CD4-positive, CD25-positive, alpha-beta regulatory T cell (primary cell): Measurements from ENCODE around the gene BRD3. TPM values are rescaled to one million over a fixed set of nuclear protein-coding genes. Genes with fewer than 3 reads are reported as not detected.
A peak's percentile ranks its signal among the peaks of the same experiment; 100 is the strongest.

Experiments
- ATAC-seq, 2 donors: fragments of 150-1000 bp; cut with Tn5 transposase; one replicate each; pipeline ENCODE4 v1.10.0; 2021; ENCODE audit warnings: low read depth in 2 of 2, moderate number of reproducible peaks in 2 of 2, moderate library complexity in 1 of 2
- DNase-seq, 3 donors: peaks; one replicate each; pipeline versions ENCODE4 v3.0.0 to v3.0.0-alpha.2; 2012 to 2022; ENCODE audit warnings: mixed read lengths in 1 of 3
- H3K27ac ChIP-seq: one replicate; pipeline ENCODE4 v1.7.0; 2013; ENCODE audit warnings: mild to moderate bottlenecking, low read length; ENCODE audit not compliant: insufficient read depth, poor library complexity, severe bottlenecking
- H3K27me3 ChIP-seq: one replicate; pipeline ENCODE4 v1.7.0; 2013; ENCODE audit warnings: low read length; ENCODE audit not compliant: control insufficient read depth, insufficient read depth
- H3K36me3 ChIP-seq: one replicate; pipeline ENCODE4 v1.7.0; 2013; ENCODE audit warnings: mild to moderate bottlenecking, low read length, moderate library complexity; ENCODE audit not compliant: control insufficient read depth, insufficient read depth
- H3K4me1 ChIP-seq: 2 replicates; pipeline ENCODE4 v1.7.0; 2013; ENCODE audit warnings: mild to moderate bottlenecking, low read length; ENCODE audit not compliant: insufficient read depth, control insufficient read depth, poor library complexity, severe bottlenecking
- H3K4me3 ChIP-seq: one replicate; pipeline ENCODE4 v1.7.0; 2013; ENCODE audit warnings: low read depth, mild to moderate bottlenecking, low read length, moderate library complexity
- H3K9me3 ChIP-seq, 2 experiments: 1 replicate in 1 of 2; 2 replicates in 1 of 2; pipeline ENCODE4 v1.7.0; 2013; ENCODE audit warnings: low read length in 2 of 2, mild to moderate bottlenecking in 1 of 2, moderate library complexity in 1 of 2; ENCODE audit not compliant: control insufficient read depth in 2 of 2
- H3K27ac Mint-ChIP-seq, 3 donors: one replicate each; pipeline ENCODE4 v1.8.0; 2020 to 2022; ENCODE audit warnings: mild to moderate bottlenecking in 3 of 3, mixed read lengths in 3 of 3, moderate library complexity in 2 of 3
- H3K27me3 Mint-ChIP-seq: one replicate; pipeline ENCODE4 v1.8.0; 2022; ENCODE audit warnings: mild to moderate bottlenecking, mixed read lengths
- H3K36me3 Mint-ChIP-seq: one replicate; pipeline ENCODE4 v1.8.0; 2020; ENCODE audit warnings: mixed read lengths
- H3K4me1 Mint-ChIP-seq, 4 donors: one replicate each; pipeline ENCODE4 v1.8.0; 2020 to 2022; ENCODE audit warnings: mixed read lengths in 4 of 4, mild to moderate bottlenecking in 1 of 4
- H3K4me3 Mint-ChIP-seq, 4 donors: one replicate each; pipeline ENCODE4 v1.8.0; 2020 to 2022; ENCODE audit warnings: mild to moderate bottlenecking in 4 of 4, mixed read lengths in 4 of 4, moderate library complexity in 3 of 4
- H3K9me3 Mint-ChIP-seq, 7 donors: one replicate each; pipeline ENCODE4 v1.8.0; 2020 to 2022; ENCODE audit warnings: mixed read lengths in 7 of 7, mild to moderate bottlenecking in 3 of 7, moderate library complexity in 2 of 7
- polyA plus RNA-seq, 4 donors: library from polyadenylated mRNA; unstranded; fragments of 300-500 nt; fragmentation: Illumina TruSeq; gene quantifications; one replicate each; pipeline ENCODE4 v1.2.3, GENCODE V29; 2021
- total RNA-seq: library from RNA; stranded (reverse); gene quantifications from one replicate; pipeline ENCODE4 v1.2.3, GENCODE V29; 2022

BRD3 gene
- total and polyA plus RNA-seq, 5 donors from 2014 or later = 10.4 to 39.3 (median 13.1) TPM

GRCh38 chr9:134031783-134032182 lies 36.0 kb downstream of the BRD3 start:
- H3K27ac ChIP-seq = no peak overlapping the region
- Mint-ChIP-seq H3K4me1 (peaks cover 0 to 10% (median 6%) of the 10 kb centered on the region in 4 donors), H3K27me3 (no peaks in the 10 kb centered on the region), H3K4me3 (no peak overlapping the region), H3K27ac (no peak overlapping the region), H3K9me3 (peaks cover 0 to 1% (median 0%) of the 10 kb centered on the region in 7 donors), H3K36me3 (peaks cover 20% of the 10 kb centered on the region)
- H3K9me3 ChIP-seq = no peaks in the 10 kb centered on the region
- H3K4me1 ChIP-seq = no peaks in the 10 kb centered on the region
- no peak overlapping the region for H3K4me3 ChIP-seq
- peaks cover 37% of the 10 kb centered on the region for H3K36me3 ChIP-seq
- DNase-seq (no peak), ATAC-seq (no peak)
- H3K27me3 ChIP-seq = no peaks in the 10 kb centered on the region

- Histone ChIP-seq H3K27me3 (no peaks in the 10 kb centered on the region), H3K27ac (no peak overlapping the region), H3K9me3 (no peaks in the 10 kb centered on the region), H3K36me3 (peaks cover 37% of the 10 kb centered on the region), H3K4me3 (no peak overlapping the region), H3K4me1 (peaks cover 8% of the 10 kb centered on the region)
- H3K4me1 Mint-ChIP-seq = peaks cover 0 to 17% (median 7%) of the 10 kb centered on the region in 4 donors
- ATAC-seq (no peak), DNase-seq (no peak)
- peaks cover 0 to 1% (median 0%) of the 10 kb centered on the region in 7 donors for H3K9me3 Mint-ChIP-seq
- no peak overlapping the region for H3K27ac Mint-ChIP-seq
- peaks cover 15% of the 10 kb centered on the region for H3K36me3 Mint-ChIP-seq
- H3K27me3 Mint-ChIP-seq = no peaks in the 10 kb centered on the region
- H3K4me3 Mint-ChIP-seq = peak overlapping the region in 1 of 4 donors; percentile 15
Observed at GRCh38 chr9:134030821-134031470, 36.9 kb downstream of the BRD3 start.

- no peak for ATAC-seq
- H3K9me3 ChIP-seq = no peaks in the 10 kb centered on the region
- no peak overlapping the region for H3K27ac ChIP-seq
- Mint-ChIP-seq H3K4me1 (peaks cover 2 to 20% (median 7%) of the 10 kb centered on the region in 4 donors), H3K27ac (no peak overlapping the region), H3K9me3 (no peaks in the 10 kb centered on the region), H3K36me3 (peaks cover 12% of the 10 kb centered on the region), H3K4me3 (peak overlapping the region in 1 of 4 donors; percentile 22), H3K27me3 (no peaks in the 10 kb centered on the region)
- peaks cover 23% of the 10 kb centered on the region for H3K36me3 ChIP-seq
- H3K4me3 ChIP-seq = no peak overlapping the region
- H3K4me1 ChIP-seq = peaks cover 12% of the 10 kb centered on the region
- no peaks in the 10 kb centered on the region for H3K27me3 ChIP-seq
- DNase-seq = no peak
Observed at GRCh38 chr9:134029248-134030226, 38.3 kb downstream of the BRD3 start.

- Histone ChIP-seq H3K4me1 (peaks cover 12% of the 10 kb centered on the region), H3K36me3 (peaks cover 15% of the 10 kb centered on the region), H3K4me3 (no peak overlapping the region), H3K27me3 (no peaks in the 10 kb centered on the region), H3K27ac (no peak overlapping the region), H3K9me3 (no peaks in the 10 kb centered on the region)
- Mint-ChIP-seq H3K36me3 (peaks cover 9% of the 10 kb centered on the region), H3K4me1 (peaks cover 2 to 24% (median 8%) of the 10 kb centered on the region in 4 donors), H3K27me3 (no peaks in the 10 kb centered on the region), H3K4me3 (peak overlapping the region in 2 of 4 donors; percentile 15 to 61), H3K9me3 (no peaks in the 10 kb centered on the region), H3K27ac (peak overlapping the region in 1 of 3 donors; percentile 71)
- ATAC-seq = no peak
- DNase-seq = no peak
Observed at GRCh38 chr9:134028575-134029247, 39.1 kb downstream of the BRD3 start.

- no peak overlapping the region for H3K4me3 ChIP-seq
- H3K9me3 ChIP-seq = no peaks in the 10 kb centered on the region
- H3K9me3 Mint-ChIP-seq = no peaks in the 10 kb centered on the region
- ATAC-seq (no peak), DNase-seq (no peak)
- H3K4me1 Mint-ChIP-seq = peaks cover 2 to 24% (median 8%) of the 10 kb centered on the region in 4 donors
- H3K27ac Mint-ChIP-seq = peak overlapping the region in 1 of 3 donors; percentile 71
- H3K4me1 ChIP-seq = peaks cover 12% of the 10 kb centered on the region
- peaks cover 2% of the 10 kb centered on the region for H3K36me3 Mint-ChIP-seq
- peaks cover 9% of the 10 kb centered on the region for H3K36me3 ChIP-seq
- peak overlapping the region; percentile 53 to 78 (median 64) for H3K4me3 Mint-ChIP-seq
- no peaks in the 10 kb centered on the region for H3K27me3 Mint-ChIP-seq
- no peaks in the 10 kb centered on the region for H3K27me3 ChIP-seq
- H3K27ac ChIP-seq = no peak overlapping the region
Observed at GRCh38 chr9:134028076-134028475, 39.8 kb downstream of the BRD3 start.

- Mint-ChIP-seq H3K27ac (peak overlapping the region in 1 of 3 donors; percentile 71), H3K36me3 (no peaks in the 10 kb centered on the region), H3K4me1 (peaks cover 2 to 24% (median 8%) of the 10 kb centered on the region in 4 donors), H3K4me3 (peak overlapping the region; percentile 58 to 87 (median 76)), H3K27me3 (no peaks in the 10 kb centered on the region), H3K9me3 (no peaks in the 10 kb centered on the region)
- peaks cover 12% of the 10 kb centered on the region for H3K4me1 ChIP-seq
- H3K27me3 ChIP-seq = no peaks in the 10 kb centered on the region
- H3K27ac ChIP-seq = no peak overlapping the region
- H3K4me3 ChIP-seq = no peak overlapping the region
- peaks cover 5% of the 10 kb centered on the region for H3K36me3 ChIP-seq
- H3K9me3 ChIP-seq = no peaks in the 10 kb centered on the region
- DNase-seq = no peak
- ATAC-seq = no peak
Observed at GRCh38 chr9:134027561-134027960, 40.3 kb downstream of the BRD3 start.

GRCh38 chr9:134026981-134027380 lies 40.8 kb downstream of the BRD3 start:
- Mint-ChIP-seq H3K36me3 (no peaks in the 10 kb centered on the region), H3K27me3 (no peaks in the 10 kb centered on the region), H3K4me1 (peaks cover 2 to 24% (median 8%) of the 10 kb centered on the region in 4 donors), H3K27ac (no peak overlapping the region), H3K4me3 (peak overlapping the region; percentile 58 to 87 (median 76)), H3K9me3 (no peaks in the 10 kb centered on the region)
- DNase-seq = no peak
- no peak overlapping the region for H3K27ac ChIP-seq
- ATAC-seq = no peak
- H3K4me1 ChIP-seq = peaks cover 12% of the 10 kb centered on the region
- H3K27me3 ChIP-seq = no peaks in the 10 kb centered on the region
- no peaks in the 10 kb centered on the region for H3K9me3 ChIP-seq
- H3K36me3 ChIP-seq = peaks cover 5% of the 10 kb centered on the region
- no peak overlapping the region for H3K4me3 ChIP-seq
